Measurements from ENCODE around the gene ACTMAP. TPM values are rescaled to one million over a fixed set of nuclear protein-coding genes. Genes with fewer than 3 reads are reported as not detected.
A peak's percentile ranks its signal among the peaks of the same experiment; 100 is the strongest.

The ACTMAP gene
- total RNA-seq, 1 donor = 1.1 TPM

- Histone ChIP-seq H3K4me1 (ENCODE audit: insufficient read depth, low read length) (peaks cover 7% of the 10 kb centered on the region), H3K27me3 (ENCODE audit: insufficient read depth, low read length) (no peaks in the 10 kb centered on the region), H4K20me1 (ENCODE audit: insufficient read depth, low read length) (no peaks in the 10 kb centered on the region), H3K27ac (ENCODE audit: low read depth, low read length) (no peak overlapping the region), H3K79me2 (ENCODE audit: insufficient read depth, low read length) (no peaks in the 10 kb centered on the region), H3K36me3 (ENCODE audit: insufficient read depth, low read length) (peaks cover 48% of the 10 kb centered on the region), H3K4me2 (ENCODE audit: insufficient read depth, low read length) (no peak overlapping the region), H3K9me3 (ENCODE audit: low read depth, low read length) (no peaks in the 10 kb centered on the region), H3K4me3 (ENCODE audit: insufficient read depth, low read length) (no peak overlapping the region), H2AFZ (ENCODE audit: low read length) (no peak overlapping the region)
- no peak for DNase-seq (ENCODE audit: insufficient read length, low spot score, missing footprints)
- TF ChIP-seq CTCF (IDR thresholded peaks at IDR 0.05; ENCODE audit: extremely low read depth, low read depth, low read length) = no peak
Measured at GRCh38 chr19:40702337-40703012, 47.8 kb downstream of the ACTMAP start.

GRCh38 chr19:40701758-40702157 is 48.5 kb downstream of the ACTMAP start:
- Histone ChIP-seq H4K20me1 (ENCODE audit: insufficient read depth, low read length) (no peaks in the 10 kb centered on the region), H3K4me2 (ENCODE audit: insufficient read depth, low read length) (no peak overlapping the region), H3K9me3 (ENCODE audit: low read depth, low read length) (no peaks in the 10 kb centered on the region), H3K4me1 (ENCODE audit: insufficient read depth, low read length) (peaks cover 7% of the 10 kb centered on the region), H3K36me3 (ENCODE audit: insufficient read depth, low read length) (peaks cover 48% of the 10 kb centered on the region), H3K27ac (ENCODE audit: low read depth, low read length) (no peak overlapping the region), H3K27me3 (ENCODE audit: insufficient read depth, low read length) (no peaks in the 10 kb centered on the region), H2AFZ (ENCODE audit: low read length) (no peak overlapping the region), H3K79me2 (ENCODE audit: insufficient read depth, low read length) (no peaks in the 10 kb centered on the region), H3K4me3 (ENCODE audit: insufficient read depth, low read length) (no peak overlapping the region)
- DNase-seq (ENCODE audit: insufficient read length, low spot score, missing footprints) = no peak
- no peak for TF ChIP-seq CTCF (IDR thresholded peaks at IDR 0.05; ENCODE audit: extremely low read depth, low read depth, low read length)

- peaks cover 48% of the 10 kb centered on the region for H3K36me3 ChIP-seq (ENCODE audit: insufficient read depth, low read length)
- no peak overlapping the region for H3K27ac ChIP-seq (ENCODE audit: low read depth, low read length)
- H3K27me3 ChIP-seq (ENCODE audit: insufficient read depth, low read length) = no peaks in the 10 kb centered on the region
Measured at GRCh38 chr19:40700083-40700482, 50.2 kb downstream of the ACTMAP start.

More at GRCh38 chr19:40700083-40700482, 50.2 kb downstream of the ACTMAP start:
- Histone ChIP-seq H3K9me3 (ENCODE audit: low read depth, low read length) (no peaks in the 10 kb centered on the region), H2AFZ (ENCODE audit: low read length) (no peak overlapping the region), H3K4me2 (ENCODE audit: insufficient read depth, low read length) (no peak overlapping the region), H3K4me3 (ENCODE audit: insufficient read depth, low read length) (no peak overlapping the region), H3K4me1 (ENCODE audit: insufficient read depth, low read length) (no peaks in the 10 kb centered on the region), H4K20me1 (ENCODE audit: insufficient read depth, low read length) (no peaks in the 10 kb centered on the region), H3K79me2 (ENCODE audit: insufficient read depth, low read length) (no peaks in the 10 kb centered on the region)
- no peak for TF ChIP-seq CTCF (IDR thresholded peaks at IDR 0.05; ENCODE audit: extremely low read depth, low read depth, low read length)
- peak; percentile 52 for DNase-seq (ENCODE audit: insufficient read length, low spot score, missing footprints)
